DMS79 treated with DMSO at 0.1 percent for 48 hours (cell line): ENCODE measurements around the gene CFAP210.

Experiments
- DNase-seq: peaks from one replicate; lab custom pipeline; 2025; lab: John Stamatoyannopoulos, UW

The CFAP210 gene, protein sequence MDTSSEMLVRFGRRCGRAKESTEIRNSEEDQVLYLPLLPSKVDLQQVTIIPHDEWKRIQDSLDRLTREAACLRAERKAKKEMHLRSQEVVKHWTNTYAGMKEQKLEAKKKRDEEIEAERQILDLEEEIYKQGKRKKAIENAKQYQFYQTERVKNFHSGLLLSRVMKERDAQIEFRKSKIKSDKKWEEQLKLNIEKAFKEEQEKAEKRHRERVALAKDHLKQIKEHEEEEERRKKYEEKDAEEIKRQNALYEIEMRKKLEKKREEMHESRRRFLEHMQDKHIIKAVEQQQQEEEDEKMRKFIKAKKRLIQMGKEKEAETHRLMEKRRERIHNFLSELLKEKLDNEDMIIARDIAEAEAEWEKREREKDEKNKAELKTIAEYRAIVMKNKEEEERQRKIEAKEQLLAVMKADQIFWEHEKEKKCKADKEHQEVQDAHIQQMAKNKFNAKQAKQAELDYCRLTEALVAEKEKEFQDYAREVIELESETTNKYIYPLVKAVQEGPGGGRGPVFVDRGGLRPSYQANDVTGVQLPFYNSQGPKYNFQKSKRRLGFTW

GRCh38 chr2:169694113-169694893, at the start of gene CFAP210, which contains the start of gene PHOSPHO2:
TSS of gene CFAP210 (minus strand) at chr2:169694405. CDS start at chr2:169694327, 78 bp downstream.
TSS of gene PHOSPHO2 (plus strand) at chr2:169694469. CDS start at chr2:169700972, 6,503 bp downstream.
- DNase-seq, result peak; percentile 79

DNA sequence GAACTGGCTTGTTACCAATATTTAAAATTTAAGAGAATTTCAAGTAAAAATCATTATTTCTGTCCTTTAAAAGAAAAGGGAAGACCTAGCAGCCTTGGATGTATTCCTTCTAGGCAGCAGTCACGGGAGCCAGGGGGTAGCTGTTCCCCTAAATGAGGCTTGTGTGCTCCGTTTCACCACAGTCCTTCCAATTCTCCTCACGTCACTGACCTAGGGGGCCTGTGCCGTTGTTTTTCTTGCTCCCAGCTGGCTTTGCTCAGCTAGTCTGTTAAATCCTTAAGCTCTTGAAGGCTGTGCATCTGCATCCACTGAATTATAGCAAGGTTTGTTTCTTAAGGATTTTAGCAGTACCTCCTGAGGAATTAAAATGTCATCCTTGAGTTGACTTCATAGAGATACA, 49.3 kb upstream of the CFAP210 start:
- DNase-seq, result no peak

DNA sequence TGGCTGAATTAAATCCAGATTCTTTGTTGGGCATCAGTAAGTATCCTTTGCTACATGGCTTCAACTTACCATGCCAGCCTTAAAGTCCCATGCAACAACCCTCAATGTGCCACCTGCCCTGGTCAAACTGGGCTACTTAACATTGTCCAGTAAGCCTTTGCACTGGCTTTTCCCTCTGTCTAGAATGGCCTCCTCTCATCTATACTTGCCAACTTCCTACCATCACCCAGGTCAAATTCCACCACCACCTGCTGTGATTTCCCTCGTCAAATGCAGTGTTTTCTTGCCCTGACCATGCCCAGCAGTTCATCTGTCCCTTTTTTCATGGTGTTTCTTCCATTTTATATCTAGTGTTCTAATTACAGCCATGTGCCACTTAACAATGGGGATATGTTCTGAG, 45.1 kb upstream of the CFAP210 start:
- no peak for DNase-seq

GRCh38 chr2:169738566-169739229, 44.5 kb upstream of the CFAP210 start:
- DNase-seq, result no peak

DNA sequence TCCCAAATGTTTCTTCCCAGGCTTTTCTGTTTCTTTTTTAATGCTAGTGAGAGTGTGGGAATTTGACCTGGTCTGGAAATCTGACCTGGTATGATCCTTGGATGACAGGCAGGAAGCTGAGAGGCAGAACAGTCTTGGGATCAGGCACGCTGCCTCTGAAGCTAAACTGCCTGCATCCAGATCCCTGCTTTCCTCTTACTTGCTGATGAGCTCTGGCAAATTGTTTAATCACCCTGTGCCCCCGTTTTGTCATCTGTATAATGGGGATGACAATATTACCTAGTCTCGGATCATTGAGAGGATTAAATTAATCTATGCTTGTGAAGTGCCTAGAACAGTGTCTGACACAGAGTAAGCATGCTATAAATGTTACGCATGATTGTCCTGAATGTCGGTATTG, 42.7 kb upstream of the CFAP210 start:
- no peak for DNase-seq

- no peak for DNase-seq
These were observed 41.4 kb upstream of the CFAP210 start for GRCh38 chr2:169735623-169736022.

GRCh38 chr2:169734169-169734847, 40.1 kb upstream of the CFAP210 start:
- peak; percentile 49 for DNase-seq

DNA sequence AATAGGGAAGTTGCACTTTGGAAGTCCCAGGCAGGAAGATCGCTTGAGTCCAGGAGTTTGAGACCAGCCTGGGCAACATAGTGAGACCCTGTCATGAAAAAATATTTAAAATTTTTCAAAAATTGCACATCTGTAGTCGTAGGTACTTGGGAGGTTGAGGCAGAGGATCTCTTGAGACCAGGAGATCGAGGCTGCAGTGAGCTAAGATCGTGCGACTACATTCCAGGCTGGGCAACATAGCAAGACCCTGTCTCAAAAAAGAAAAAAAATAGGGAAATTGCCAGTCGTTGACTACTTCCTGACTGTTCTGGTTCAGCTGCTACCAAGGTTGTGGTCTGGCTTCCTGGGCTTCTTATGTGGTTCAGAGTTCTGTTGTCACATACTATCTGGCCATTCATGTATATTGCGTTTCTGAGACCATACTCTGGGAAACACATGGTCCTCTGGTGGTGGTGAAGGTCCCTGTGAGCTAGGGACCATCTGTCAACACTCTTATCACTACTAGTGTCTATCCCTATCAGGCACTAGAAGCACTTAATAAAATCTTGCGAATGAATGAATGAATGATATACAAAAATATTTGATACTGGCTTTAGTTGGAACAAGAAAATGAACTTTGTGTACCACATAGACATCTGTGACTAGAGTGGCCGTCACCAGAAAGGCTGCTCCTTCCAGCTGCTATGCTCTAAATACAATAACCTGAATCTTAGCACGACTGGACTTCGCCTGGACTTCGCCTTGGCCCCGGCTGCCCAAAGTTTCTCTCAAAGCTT, 38.6 kb upstream of the CFAP210 start:
- no peak for DNase-seq

DNA sequence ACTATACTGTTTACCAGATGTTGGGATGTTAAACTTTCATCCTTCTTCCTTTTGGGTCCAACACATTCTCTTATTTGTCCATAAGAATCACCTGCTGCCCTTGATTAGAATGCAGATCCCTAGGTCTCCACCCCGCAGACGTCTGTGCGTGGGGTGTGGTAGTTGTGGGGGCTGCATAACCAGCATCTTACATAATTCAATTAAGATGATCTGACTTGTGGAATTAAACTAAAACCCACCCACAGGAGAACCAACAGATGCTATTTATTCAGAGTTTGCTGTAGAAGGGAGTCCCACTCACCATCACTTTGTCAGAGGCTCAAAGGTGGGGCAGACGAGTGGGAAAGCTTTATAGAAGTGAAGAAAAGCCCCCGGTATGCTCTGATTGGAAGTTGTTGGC, 37.9 kb upstream of the CFAP210 start:
- no peak for DNase-seq

DNA sequence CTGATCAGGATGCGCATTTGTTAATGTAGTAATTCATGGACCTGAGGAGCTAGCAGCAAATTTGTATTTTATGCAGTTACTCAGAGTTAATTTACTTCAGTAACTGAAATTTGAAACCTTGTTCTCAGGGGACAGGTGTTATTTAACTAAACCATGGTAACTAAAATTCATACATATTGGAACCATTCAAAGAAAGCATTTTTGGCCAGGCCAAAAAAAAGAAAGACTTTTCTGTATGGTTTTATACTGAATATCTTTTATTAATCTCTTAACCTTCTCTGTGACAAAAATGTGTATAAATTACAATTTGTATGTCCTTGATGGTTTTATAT, 35.0 kb upstream of the CFAP210 start:
- no peak for DNase-seq

DNA sequence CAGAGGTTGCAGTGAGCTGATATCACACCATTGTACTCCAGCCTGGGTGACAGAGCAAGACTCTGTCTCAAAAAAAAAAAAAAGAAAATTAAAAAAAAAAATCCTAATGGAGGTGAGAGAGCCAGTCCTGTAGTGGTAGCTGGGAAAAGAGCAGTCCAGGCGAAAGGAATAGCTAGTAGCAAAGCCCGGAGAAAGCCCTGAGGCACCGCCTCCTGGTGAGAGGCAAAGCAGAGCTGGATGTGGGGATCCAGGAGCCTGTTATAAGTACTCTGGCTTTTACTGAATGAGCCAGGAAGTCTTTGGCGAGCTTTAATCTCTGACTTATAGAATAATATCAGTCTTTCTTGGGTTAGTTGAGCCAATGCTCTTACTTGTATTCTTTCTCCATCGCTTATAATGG, 32.9 kb upstream of the CFAP210 start:
- DNase-seq, result no peak

GRCh38 chr2:169721016-169721415, 26.8 kb upstream of the CFAP210 start:
- DNase-seq, result no peak

GRCh38 chr2:169718930-169719504, 24.8 kb upstream of the CFAP210 start:
- DNase-seq, result no peak

DNA sequence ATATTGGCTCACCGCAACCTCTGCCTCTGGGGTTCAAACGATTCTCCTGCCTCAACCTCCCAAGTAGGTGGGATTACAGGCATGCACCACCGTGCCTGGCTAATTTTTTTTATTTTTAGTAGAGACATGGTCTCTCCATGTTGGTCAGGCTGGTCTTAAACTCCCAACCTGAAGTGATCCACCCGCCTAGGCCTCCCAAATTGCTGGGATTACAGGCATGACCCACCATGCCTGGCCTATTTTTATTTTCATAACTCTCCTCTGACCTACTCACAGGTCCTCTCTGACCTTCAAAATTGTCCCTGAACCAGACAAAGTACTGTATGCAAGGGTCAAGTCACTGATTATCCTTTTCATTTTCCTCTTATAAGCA, 23.5 kb upstream of the CFAP210 start:
- no peak for DNase-seq

GRCh38 chr2:169716938-169717690, 22.9 kb upstream of the CFAP210 start:
- no peak for DNase-seq

DNA sequence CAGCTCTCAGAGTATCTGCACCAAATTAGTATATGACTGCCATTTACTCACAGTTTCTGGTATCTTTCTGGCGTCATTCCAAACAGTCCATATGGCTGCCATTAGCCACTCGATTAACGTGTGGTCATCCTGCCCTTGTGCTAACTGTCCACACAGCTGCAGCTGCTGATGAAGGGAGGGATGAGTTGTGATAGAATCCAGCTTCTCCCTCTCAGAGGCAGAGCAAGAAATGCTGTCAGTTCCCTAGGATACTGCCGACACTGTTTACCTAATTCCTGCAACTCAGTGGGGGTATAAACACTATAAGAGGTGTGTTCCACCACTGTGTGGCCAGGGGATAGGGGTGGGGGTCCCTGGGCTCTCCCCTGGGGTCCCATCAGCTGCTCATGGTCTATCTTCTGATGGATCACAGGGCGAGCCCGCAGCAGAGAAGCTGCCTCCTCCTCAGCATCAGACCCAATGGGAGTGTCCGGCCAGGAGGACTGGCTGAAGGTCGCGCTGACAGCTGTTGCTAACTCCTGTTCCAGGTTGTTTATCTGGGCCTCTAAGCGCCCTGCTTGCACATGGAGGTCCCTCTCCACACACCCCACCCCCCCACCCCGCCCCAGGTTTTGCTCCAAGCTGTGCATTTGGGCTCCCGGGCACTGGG, 22.2 kb upstream of the CFAP210 start:
- no peak for DNase-seq

- peak; percentile 39 for DNase-seq
These were observed 21.4 kb upstream of the CFAP210 start for GRCh38 chr2:169715379-169716237.

DNA sequence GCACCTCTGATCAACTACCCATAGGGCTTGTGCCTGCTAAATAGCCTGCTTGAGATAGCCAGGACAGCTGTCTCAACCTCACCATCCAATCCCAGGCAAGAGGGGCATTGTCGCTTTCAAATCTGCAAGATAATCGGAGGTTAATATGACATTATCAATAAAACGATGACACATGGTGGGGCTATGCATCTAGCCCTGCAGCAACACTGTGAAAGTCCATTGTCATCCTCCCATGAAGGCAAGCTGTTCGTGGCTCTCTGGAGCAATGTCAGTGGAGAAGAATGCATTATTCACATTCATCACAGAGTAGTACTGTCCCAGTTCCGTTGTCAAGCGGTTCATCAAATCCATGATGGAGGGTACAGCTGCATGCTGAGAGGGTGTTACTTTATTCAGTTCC, 20.5 kb upstream of the CFAP210 start:
- DNase-seq, result no peak

GRCh38 chr2:169713331-169713730, 19.1 kb upstream of the CFAP210 start:
- no peak for DNase-seq
